ENCODE results near the gene BSCL2.
"Not testable (repeated sequence)": the region's sequence is repeated elsewhere in the genome, so short reads cannot be mapped to it uniquely, and the experiment has no call there.

The BSCL2 gene

GRCh38 chr11:62716816-62717215, 9.6 kb upstream of the BSCL2 start:
- DNase-seq (ENCODE audit: low read depth), result no peak

- no peak for DNase-seq (ENCODE audit: low read depth)
Observed at GRCh38 chr11:62716206-62716605, 9.0 kb upstream of the BSCL2 start.

- no peak for DNase-seq (ENCODE audit: low read depth)
Observed at GRCh38 chr11:62715150-62716130, 8.2 kb upstream of the BSCL2 start.

GRCh38 chr11:62713343-62713742, 6.1 kb upstream of the BSCL2 start:
- DNase-seq (ENCODE audit: low read depth), result no peak

GRCh38 chr11:62712861-62713260, 5.6 kb upstream of the BSCL2 start:
- DNase-seq (ENCODE audit: low read depth), result no peak

GRCh38 chr11:62712276-62712812, 5.1 kb upstream of the BSCL2 start:
- DNase-seq (ENCODE audit: low read depth), result no peak

GRCh38 chr11:62710001-62710345, 2.7 kb upstream of the BSCL2 start:
- peak; percentile 58 for DNase-seq (ENCODE audit: low read depth)

- DNase-seq (ENCODE audit: low read depth), result peak; percentile 99
Observed at GRCh38 chr11:62709247-62710000, 2.2 kb upstream of the BSCL2 start.

GRCh38 chr11:62708793-62709192, 1.6 kb upstream of the BSCL2 start:
- DNase-seq (ENCODE audit: low read depth), result no peak

GRCh38 chr11:62708392-62708791, 1.2 kb upstream of the BSCL2 start:
- no peak for DNase-seq (ENCODE audit: low read depth)

- no peak for DNase-seq (ENCODE audit: low read depth)
Observed at GRCh38 chr11:62706850-62707247, 375 bp downstream of the BSCL2 start.

- DNase-seq (ENCODE audit: low read depth), result peak; percentile 96
Observed at GRCh38 chr11:62705880-62706849, 1.1 kb downstream of the BSCL2 start.

- no peak for DNase-seq (ENCODE audit: low read depth)
Observed at GRCh38 chr11:62705413-62705812, 1.8 kb downstream of the BSCL2 start.

GRCh38 chr11:62703921-62704320, 3.3 kb downstream of the BSCL2 start:
- DNase-seq (ENCODE audit: low read depth), result not testable (repeated sequence)

- peak; percentile 39 for DNase-seq (ENCODE audit: low read depth)
Observed at GRCh38 chr11:62702246-62702645, 5.0 kb downstream of the BSCL2 start.

GRCh38 chr11:62694455-62695167, 12.6 kb downstream of the BSCL2 start:
- DNase-seq (ENCODE audit: low read depth), result peak; percentile 83

GRCh38 chr11:62693624-62694023, 13.6 kb downstream of the BSCL2 start:
- not testable (repeated sequence) for DNase-seq (ENCODE audit: low read depth)

- peak; percentile 70 for DNase-seq (ENCODE audit: low read depth)
Observed at GRCh38 chr11:62689421-62690183, 17.6 kb downstream of the BSCL2 start, which contains the start of gene LRRN4CL. LRRN4CL (minus strand) TSS chr11:62689530; CDS start chr11:62688508, 1,022 bp downstream.

- DNase-seq (ENCODE audit: low read depth), result no peak
Observed at GRCh38 chr11:62688491-62688890, 18.7 kb downstream of the BSCL2 start.
